HL-60 (cell line): Measurements from ENCODE around the gene PEX11B.

Source experiments
- DNase-seq, 2 experiments: peaks; one replicate each; pipeline ENCODE4 v3.0.0-alpha.2; 2010 to 2020; ENCODE audit warnings: low read depth in 1 of 2, low spot score in 1 of 2
- H3K27ac ChIP-seq: fragments of 250-450 bp; sonication (Bioruptor Pico); replicated peaks from 2 replicates; pipeline ENCODE4 v1.5.1; 2020; ENCODE audit warnings: mild to moderate bottlenecking, moderate library complexity
- H3K27me3 ChIP-seq: fragments of 250-450 bp; sonication (Bioruptor Pico); 2 replicates; pipeline ENCODE4 v1.5.1; 2021; ENCODE audit warnings: mild to moderate bottlenecking, moderate library complexity; ENCODE audit not compliant: insufficient read depth, poor library complexity, severe bottlenecking
- H3K4me3 ChIP-seq: replicated peaks from 2 replicates; pipeline ENCODE4 v1.5.1; 2011; ENCODE audit warnings: mild to moderate bottlenecking, control low read depth, low read length; ENCODE audit not compliant: insufficient read depth
- CTCF ChIP-seq: IDR thresholded peaks from one replicate; pipeline ENCODE4 v1.5.1; 2011; ENCODE audit warnings: low read length, control low read depth, inconsistent platforms; ENCODE audit not compliant: insufficient read depth
- GABPA ChIP-seq: IDR thresholded peaks from 2 replicates; pipeline ENCODE4 v1.6.1; 2012; ENCODE audit warnings: low read depth
- POLR2AphosphoS5 ChIP-seq: IDR thresholded peaks from 2 replicates; pipeline ENCODE4 v1.6.1; 2012; ENCODE audit warnings: low read depth
- REST ChIP-seq: IDR thresholded peaks from 2 replicates; pipeline ENCODE4 v1.6.1; 2012; ENCODE audit warnings: low read depth; ENCODE audit not compliant: insufficient replicate concordance
- SPI1 ChIP-seq: IDR thresholded peaks from 2 replicates; pipeline ENCODE4 v1.6.1; 2012; ENCODE audit warnings: low read depth, mild to moderate bottlenecking, borderline replicate concordance

PEX11B gene

GRCh38 chr1:145889722-145890121 lies 28.8 kb downstream of the PEX11B start:
- DNase-seq = no peak
- TF ChIP-seq CTCF = no peak
- no peak for TF ChIP-seq GABPA
- no peak for TF ChIP-seq POLR2AphosphoS5
- TF ChIP-seq REST = no peak
- no peak for TF ChIP-seq SPI1
- Histone ChIP-seq H3K27ac (no peak overlapping the region), H3K27me3 (peaks cover 6% of the 10 kb centered on the region), H3K4me3 (no peak overlapping the region)

- no peak for DNase-seq
- H3K4me3 ChIP-seq = no peak overlapping the region
- TF ChIP-seq REST (no peak), POLR2AphosphoS5 (no peak), CTCF (no peak), GABPA (no peak), SPI1 (no peak)
- H3K27ac ChIP-seq = no peak overlapping the region
- H3K27me3 ChIP-seq = peaks cover 6% of the 10 kb centered on the region
Measured at GRCh38 chr1:145887631-145888030, 30.9 kb downstream of the PEX11B start.

- no peak overlapping the region for H3K27ac ChIP-seq
- H3K27me3 ChIP-seq = peaks cover 6% of the 10 kb centered on the region
- TF ChIP-seq CTCF (no peak), POLR2AphosphoS5 (no peak), SPI1 (no peak), REST (no peak), GABPA (no peak)
- no peak for DNase-seq
- no peak overlapping the region for H3K4me3 ChIP-seq
Measured at GRCh38 chr1:145886816-145887215, 31.7 kb downstream of the PEX11B start.
